HG02852 (cell line): ENCODE measurements around the gene SULT1A3.
"Not testable (repeated sequence)": the region's sequence is repeated elsewhere in the genome, so short reads cannot be mapped to it uniquely, and the experiment has no call there.

Experiments used
- ATAC-seq: cut with Tn5 transposase; IDR thresholded peaks from one replicate; pipeline ENCODE4 v1.9.1; 2021; ENCODE audit warnings: mild to moderate bottlenecking, moderate library complexity; ENCODE audit not compliant: unreplicated experiment

Gene SULT1A3

DNA sequence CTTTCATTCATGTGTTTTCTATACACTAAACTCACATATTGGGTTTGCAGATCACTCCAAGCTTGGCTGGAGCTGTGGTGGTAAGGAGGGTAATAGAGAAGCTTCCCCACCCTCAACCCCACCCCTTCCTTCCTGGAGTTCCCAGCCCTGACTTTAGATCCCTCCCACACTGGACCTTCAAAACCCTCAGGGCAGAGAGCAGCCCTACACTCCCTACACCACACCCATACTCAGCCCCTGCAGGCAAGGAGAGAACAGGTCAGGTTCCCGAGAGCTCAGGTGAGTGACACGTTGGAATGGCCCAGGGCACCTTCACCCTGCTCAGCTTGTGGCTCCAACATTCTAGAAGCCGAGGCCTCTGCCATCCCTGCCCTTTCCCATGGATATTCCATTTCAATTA lies at the start of gene SULT1A3:
SULT1A3 (plus strand) TSS at position 207 of the 400 bp plus-strand sequence. CDS start 1,474 bp downstream, outside the sequence.
- ATAC-seq, result not testable (repeated sequence)

DNA sequence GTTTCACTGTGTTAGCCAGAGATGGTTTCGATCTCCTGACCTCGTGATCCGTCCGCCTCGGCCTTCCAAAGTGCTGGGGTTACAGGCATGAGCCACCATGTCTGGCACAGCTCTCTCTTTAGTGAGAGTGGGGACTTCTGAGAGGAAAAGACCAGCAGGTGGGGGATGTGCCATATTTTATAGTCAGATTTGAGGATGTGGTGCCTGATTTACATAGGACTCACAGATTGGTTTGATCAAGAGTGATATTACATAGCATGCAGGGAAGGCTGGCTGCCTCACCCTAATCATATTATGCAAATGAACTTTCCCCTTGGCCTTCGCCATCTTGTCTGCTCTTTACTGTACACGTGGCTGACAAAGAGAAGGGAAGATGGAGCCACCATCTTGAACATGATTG lies 48.0 kb upstream of the SULT1A3 start:
- no peak for ATAC-seq

DNA sequence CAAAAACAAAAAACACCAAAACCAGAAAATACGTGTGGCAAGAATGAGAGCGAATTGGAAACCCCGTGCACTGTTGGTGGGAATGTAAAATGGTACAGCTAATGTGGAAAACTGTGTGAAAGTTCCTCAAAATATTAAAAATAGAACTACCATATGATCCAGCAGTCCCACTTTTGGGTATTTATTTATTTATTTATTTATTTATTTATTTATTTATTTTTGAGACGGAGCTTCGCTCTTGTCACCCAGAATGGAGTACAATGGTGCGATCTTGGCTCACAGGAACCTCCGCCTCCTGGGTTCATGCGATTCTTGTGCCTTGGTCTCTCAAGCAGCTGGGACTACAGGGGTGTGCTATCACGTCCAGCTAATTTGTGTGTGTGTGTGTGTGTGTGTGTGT lies 46.5 kb upstream of the SULT1A3 start:
- ATAC-seq, result no peak

DNA sequence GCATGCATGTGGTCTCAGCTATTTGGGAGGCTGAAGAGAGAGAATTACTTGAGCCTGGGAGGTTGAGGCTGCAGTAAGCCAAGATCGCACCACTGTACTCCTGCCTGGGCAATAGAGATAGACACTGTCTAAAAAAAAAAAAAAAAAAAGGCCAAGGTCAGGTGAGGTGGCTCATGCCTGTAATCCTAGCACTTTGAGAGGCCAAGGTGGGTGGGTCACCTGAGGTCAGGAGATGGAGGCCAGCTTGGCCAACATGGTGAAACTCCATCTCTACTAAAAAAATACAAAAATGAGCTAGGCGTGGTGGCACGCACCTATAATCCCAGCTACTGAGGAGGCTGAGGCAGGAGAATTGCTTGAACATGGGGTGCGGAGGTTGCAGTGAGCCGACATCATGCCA lies 43.9 kb upstream of the SULT1A3 start:
- ATAC-seq, result no peak

DNA sequence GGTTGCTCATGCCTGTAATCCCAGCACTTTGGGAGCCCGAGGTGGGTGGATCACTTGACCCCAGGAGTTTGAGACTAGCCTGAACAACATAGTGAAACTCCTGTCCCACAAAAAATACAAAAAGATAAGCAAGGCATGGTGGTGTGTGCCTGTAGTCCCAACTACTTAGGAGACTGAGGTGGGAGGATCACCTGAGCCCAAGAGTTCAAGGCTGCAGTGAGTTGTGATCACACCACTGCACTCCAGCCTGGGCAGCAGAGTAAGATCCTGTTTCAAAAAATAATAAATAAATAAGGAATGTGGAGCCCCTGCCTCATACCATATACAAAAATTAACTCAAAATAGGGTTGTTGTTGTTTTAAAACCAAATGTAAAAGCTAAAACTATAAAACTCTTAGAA lies 41.8 kb upstream of the SULT1A3 start:
- no peak for ATAC-seq

DNA sequence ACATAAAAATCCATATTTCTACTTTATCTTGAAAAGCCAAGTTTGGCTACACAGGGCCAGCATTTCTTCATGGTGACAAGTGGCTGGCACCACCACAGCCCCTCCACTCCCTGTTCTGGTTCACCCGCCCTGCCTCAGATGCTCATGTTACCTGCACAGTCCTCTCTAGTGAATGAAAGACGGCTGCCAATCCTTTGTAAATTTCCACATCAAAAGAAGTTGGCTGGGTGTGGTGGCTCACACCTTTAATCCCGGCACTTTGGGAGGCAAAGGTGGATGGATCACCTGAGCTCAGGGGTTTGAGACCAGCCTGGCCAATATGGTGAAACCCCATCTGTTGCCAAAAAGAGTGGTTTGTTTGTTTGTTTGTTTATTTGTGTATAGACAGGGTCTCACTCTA lies 35.5 kb upstream of the SULT1A3 start:
- ATAC-seq, result no peak

DNA sequence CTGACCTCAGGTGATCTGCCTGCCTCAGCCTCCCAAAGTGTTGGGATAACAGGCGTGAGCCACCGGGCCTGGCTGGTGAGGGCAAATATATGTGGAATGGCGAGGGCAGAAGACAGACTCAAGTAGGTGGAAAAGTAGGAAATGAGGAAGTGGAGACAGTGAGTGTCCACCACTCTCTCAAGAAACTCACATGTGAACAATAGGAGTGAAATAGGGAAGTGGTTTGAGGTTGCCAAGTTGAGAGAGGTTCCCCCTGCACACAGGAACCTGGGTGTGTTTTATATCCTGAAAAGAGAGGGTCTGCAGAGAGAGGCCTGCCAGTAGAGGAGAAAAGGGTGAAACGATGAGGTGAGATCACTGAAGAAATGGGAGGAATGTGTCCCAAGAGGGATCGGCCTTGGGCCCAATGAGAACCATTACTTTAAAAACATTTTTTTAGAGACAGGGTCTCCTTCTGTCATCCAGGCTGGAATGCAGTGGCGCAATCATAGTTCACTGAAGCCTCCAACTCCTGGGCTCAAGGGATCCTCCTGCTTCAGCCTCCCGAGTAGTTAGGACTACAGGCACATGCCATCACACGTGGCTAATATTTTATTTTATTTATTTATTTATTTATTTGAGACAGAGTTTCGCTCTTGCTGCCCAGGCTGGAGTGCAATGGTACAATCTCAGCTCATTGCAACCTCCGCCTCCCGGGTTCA lies 32.7 kb upstream of the SULT1A3 start:
- ATAC-seq, result no peak

DNA sequence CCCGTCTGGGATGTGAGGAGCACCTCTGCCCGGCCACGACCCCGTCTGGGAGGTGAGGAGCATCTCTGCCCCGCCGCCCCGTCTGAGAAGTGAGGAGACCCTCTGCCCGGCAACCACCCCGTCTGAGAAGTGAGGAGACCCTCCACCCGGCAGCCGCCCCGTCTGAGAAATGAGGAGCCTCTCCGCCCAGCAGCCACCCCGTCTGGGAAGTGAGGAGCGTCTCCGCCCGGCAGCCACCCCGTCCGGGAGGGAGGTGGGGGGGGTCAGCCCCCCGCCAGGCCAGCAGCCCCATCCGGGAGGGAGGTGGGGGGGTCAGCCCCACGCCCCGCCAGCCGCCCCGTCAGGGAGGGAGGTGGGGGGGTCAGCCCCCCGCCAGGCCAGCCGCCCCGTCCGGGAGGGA lies 30.3 kb upstream of the SULT1A3 start:
- not testable (repeated sequence) for ATAC-seq

DNA sequence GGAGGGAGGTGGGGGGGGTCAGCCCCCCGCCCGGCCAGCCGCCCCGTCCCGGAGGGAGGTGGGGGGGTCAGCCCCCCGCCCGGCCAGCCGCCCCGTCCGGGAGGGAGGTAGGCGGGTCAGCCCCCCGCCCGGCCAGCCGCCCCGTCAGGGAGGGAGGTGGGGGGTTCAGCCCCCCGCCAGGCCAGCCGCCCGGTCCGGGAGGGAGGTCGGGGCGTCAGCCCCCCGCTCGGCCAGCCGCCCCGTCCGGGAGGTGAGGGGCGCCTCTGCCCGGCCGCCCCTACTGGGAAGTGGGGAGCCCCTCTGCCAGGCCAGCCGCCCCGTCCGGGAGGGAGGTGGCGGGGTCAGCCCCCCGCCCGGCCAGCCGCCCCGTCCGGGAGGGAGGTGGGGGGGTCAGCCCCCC lies 29.6 kb upstream of the SULT1A3 start:
- not testable (repeated sequence) for ATAC-seq

DNA sequence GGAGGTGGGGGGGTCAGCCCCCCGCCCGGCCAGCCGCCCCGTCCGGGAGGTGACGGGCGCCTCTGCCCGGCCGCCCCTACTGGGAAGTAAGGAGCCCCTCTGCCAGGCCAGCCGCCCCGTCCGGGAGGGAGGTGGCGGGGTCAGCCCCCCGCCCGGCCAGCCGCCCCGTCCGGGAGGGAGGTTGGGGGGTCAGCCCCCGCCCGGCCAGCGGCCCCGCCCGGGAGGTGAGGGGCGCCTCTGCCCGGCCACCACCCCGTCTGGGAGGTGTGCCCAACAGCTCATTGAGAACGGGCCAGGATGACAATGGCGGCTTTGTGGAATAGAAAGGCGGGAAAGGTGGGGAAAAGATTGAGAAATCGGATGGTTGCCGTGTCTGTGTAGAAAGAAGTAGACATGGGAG lies 28.9 kb upstream of the SULT1A3 start:
- not testable (repeated sequence) for ATAC-seq

DNA sequence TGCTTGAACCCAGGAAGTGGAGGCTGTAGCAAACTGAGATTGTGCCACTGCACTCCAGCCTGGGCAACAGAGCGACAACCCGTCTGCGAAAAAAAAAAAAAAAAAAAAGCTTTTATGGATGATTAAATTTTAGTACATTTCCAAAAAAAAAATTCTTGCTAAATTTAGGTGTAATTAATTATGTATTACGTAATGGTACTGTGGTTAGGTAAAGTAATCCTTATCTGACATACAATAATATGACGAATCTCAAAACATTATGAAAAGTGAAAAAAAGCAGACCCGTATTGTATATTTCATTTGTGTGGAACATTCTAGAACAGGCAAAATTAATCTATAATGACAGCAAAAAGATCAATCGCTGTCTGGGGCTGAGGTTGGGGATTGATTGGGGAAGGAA lies 26.0 kb upstream of the SULT1A3 start:
- ATAC-seq, result no peak

DNA sequence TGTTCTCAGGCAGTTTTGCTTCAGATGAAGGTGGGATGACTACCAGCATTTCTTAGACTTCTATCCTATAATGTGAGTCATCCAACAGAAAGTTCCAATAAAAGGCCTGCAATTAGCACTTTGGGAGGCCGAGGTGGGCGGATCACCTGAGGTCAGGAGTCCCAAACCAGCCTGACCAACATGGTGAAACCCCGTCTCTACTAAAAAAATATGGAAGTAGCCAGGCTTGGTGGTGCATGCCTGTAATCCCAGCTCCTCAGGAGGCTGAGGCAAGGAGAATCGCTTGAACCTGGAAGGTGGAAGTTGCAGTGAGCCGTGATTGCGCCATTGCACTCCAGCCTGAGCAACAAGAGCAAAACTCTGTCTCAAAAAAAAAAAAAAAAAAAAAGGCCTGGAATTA lies 22.2 kb upstream of the SULT1A3 start:
- not testable (repeated sequence) for ATAC-seq

DNA sequence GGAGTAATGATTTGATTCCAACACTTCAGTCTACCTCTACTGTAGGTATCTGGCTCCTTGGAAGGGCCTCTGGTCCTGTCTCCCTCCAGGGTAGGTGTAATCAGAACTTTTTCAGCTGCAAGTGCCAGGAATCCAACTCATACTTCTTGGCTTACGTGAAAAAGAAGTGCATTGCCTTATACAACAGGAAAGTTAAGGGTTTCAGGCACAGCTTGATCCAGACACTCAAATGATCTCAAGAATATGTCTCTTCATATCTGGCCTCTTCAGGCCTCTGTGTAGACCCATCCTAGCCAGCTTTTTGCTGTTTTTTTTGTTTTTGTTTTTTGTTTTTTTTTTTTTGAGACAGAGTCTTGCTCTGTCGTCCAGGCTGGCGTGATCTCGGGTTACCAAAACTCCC lies 19.9 kb upstream of the SULT1A3 start:
- no peak for ATAC-seq

DNA sequence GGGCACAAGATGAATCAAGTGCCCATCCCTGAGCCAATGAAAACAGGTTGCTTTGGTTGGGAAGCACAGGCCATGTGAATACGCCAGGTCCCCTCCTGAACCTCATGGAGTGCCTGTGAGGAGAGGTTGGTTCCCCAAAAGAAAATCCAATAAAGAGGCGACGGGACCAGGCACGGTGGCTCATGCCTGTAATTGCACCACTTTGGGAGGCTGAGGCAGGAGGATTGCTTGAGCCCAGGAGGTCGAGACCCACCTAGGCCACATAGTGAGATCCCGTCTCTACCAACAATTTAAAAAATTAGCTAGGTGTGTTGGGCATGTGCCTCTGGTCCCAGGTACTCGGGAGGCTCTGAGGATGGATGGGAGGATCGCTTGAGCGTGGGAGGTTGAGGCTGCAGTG lies 19.1 kb upstream of the SULT1A3 start:
- ATAC-seq, result no peak

DNA sequence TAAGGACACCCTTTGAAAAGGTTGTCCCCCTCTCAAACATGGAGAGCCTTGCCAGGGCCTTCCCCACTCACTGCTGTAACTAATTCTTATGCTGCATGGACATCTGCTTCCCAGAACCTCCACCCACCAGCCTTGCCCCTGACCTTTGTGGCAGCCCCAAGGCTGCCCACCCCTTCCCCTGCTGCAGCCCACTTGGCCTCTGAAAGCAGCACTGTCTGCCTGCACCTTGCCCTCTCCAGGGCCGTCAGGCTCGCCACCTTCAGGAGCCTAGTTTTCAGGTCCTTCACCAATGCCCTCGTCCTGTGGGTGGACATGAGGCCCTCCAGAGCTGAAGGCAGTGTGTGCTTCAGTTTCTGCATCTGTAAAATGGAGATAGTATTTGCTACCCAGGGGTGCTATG lies 18.3 kb upstream of the SULT1A3 start:
- no peak for ATAC-seq

DNA sequence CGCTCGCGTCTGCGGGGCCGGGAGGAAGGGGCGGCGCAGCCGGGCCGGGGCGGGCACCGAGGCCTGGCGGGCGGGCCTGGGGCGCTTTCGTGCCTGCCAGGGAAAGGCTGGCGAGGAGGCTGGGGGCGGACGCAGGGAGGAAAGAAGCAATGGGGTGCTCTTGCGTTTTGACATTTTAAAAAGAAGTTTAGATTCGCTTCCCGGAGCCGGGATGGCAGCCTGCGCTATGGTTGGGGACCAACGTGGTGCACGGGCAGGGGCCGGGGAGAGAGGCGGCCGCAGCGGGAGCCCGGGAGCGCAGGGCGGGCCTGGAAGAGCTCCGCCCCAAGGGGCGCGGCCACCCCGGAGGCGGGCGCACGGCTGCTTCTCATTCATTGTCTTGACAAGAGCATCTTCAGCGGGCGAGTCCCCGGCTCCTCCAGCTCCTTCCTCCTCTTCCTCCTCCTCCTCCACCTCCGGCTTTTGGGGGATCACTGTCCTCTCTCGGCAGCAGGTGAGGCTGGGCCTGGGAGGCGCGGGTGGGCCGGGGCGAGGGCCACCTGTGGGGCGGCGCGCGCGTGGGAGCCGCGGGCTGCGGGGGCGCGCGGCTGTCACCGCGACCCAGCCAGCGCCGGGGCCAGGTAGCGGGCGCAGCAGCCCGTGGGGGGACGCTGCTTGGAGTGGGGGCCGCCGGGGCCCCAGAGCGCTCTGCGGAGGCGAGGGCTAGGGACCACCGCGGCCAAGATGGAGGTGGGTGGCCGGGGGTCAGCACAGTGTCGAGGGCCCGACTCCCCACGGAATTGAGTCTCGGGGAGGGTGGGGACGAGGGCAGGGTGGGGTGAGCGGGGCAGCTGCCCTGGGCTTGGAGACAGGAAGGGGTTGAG lies 15.6 kb upstream of the SULT1A3 start, which contains the start of gene CORO1A:
CORO1A (plus strand) TSS at position 370 of the 863 bp plus-strand sequence. CDS start 1,608 bp downstream, outside the sequence.
- peak; percentile 48 for ATAC-seq

DNA sequence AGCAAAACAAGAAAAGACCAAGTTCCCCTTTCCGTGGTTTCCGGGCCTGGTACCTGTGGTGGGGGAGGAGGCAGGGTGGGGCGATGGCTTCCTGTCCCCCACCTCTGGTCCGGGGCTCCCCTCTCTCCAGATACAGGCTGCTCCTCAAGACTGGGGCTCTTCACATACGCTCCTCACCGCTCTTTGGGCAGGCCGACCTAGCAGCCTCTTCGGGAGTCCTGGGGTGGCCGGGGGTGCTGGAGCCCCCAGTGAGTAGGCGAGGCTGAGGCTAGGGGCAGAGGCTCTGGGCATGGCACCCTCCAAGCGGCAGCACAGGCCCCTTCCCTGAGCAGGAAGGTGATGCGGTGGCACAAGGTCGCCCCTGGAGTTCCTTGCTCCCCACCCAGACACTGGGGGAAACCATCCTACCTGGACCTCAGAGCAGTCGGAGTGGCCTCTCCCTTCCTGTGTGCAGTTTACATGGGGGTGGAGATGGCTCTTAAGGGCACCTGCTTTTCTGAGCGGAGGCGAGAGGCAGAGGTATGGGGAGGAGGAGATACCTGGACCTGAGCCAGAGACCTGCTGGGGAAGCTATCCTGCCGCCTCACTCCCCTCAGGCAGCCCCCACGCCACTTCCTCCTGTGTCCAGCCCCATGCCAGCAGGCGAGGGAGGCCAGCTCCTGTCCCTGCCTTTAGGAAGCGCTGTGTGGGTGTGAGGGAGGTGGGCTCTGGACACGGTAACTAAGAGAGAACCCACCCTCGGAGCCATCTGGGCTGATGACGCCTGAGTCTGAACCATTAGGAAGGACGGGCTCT lies 14.8 kb upstream of the SULT1A3 start:
- ATAC-seq, result peak; percentile 36

DNA sequence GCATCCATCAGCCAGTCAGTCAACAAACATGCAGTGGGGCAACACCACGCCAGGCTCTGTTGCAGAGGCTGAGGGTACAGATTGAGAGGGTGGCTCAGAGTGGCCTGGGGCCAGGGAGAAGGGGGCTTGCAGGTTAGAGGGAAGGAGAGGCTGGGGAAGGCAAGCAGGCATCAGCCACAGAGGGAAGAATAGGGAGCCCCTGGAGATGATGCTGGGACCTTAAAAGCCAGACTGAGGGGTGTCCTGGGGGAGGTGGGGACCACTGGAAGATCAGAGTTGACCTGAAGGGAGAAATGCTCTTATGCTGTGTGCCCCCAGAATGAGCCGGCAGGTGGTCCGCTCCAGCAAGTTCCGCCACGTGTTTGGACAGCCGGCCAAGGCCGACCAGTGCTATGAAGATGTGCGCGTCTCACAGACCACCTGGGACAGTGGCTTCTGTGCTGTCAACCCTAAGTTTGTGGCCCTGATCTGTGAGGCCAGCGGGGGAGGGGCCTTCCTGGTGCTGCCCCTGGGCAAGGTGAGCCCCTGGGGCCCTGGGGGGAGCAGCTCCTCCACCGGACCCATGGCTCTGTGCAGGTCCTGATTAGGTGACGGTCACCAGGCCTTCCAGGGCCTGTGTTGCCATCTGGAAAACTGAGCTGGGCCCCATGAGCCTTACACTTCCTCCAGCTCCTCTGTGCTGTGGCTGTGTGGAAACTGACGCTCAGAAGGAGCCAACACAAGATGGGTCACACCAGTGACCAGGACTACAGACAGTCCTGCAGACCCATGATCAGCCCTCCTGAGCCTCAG lies 14.0 kb upstream of the SULT1A3 start:
- no peak for ATAC-seq

DNA sequence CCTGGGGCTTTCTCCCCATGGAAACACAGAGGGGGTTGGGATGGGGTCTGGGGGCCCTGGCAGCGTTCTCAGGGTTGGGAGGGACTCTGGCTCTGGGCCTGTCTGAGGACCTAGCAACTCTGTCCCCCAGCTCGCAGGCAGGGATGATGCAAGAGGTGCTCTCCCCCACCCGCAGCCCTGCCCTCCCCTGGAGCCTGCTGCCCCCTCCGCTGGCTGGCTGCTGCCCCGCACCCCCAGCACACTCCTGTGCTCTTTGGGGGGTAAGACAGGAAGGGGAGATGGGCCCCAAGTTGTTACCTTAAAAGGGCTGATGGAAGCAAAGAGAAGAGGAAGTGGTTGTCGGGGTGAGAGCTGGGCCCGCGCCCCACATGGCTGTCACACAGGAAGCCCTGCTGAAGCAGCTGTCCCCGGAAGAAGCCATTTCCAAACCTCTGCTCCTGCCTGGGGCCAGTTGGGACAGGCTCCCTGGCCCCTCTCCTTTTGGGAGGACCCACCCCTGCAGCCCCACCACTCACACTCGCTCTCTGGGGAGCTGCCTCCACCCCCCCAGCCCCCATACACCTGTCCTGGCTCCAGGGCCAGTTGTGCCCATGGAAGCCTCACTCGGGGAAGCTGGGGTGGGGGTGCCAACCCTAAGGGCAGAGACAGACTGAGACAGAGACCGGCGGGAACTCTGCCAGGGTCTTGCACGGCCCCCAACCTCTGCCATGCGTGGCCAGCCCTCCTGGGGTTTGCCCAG lies 13.2 kb upstream of the SULT1A3 start:
- peak; percentile 29 for ATAC-seq

DNA sequence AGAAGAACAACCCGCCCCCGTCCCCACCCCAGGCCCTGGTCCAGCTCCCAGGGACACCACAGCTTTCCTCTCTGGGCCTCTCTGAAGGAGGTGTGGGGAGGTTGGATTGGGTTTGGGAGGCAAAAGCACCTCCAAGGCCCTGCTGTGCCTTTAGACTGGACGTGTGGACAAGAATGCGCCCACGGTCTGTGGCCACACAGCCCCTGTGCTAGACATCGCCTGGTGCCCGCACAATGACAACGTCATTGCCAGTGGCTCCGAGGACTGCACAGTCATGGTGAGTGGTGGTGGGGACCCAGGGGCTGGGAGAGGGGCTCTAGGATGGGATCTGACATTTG lies 12.6 kb upstream of the SULT1A3 start:
- no peak for ATAC-seq
